Neuronal stem cell (in vitro differentiated cells): Measurements from ENCODE around the gene PRR12.

Source experiments
- DNase-seq: peaks from one replicate; pipeline ENCODE4 v3.0.0-alpha.2; 2013; ENCODE audit warnings: low spot score
- H2AFZ ChIP-seq: one replicate; pipeline ENCODE4 v1.6.1; 2013; ENCODE audit warnings: mild to moderate bottlenecking, low read length, inconsistent platforms
- H2AK5ac ChIP-seq: 2 replicates; pipeline ENCODE4 v1.6.1; 2013; ENCODE audit warnings: low read depth, mild to moderate bottlenecking, inconsistent platforms, low read length, moderate library complexity, mixed read lengths
- H2BK120ac ChIP-seq: 2 replicates; pipeline ENCODE4 v1.6.1; 2013; ENCODE audit warnings: low read depth, mild to moderate bottlenecking, inconsistent platforms, low read length, moderate library complexity, mixed read lengths
- H2BK12ac ChIP-seq: one replicate; pipeline ENCODE4 v1.6.1; 2013; ENCODE audit warnings: low read length, inconsistent platforms
- H2BK15ac ChIP-seq: 2 replicates; pipeline ENCODE4 v1.6.1; 2013; ENCODE audit warnings: mild to moderate bottlenecking, low read length, inconsistent platforms, mixed read lengths
- H2BK5ac ChIP-seq: one replicate; pipeline ENCODE4 v1.6.1; 2013; ENCODE audit warnings: inconsistent platforms, mild to moderate bottlenecking, low read length, moderate library complexity
- H3K14ac ChIP-seq: one replicate; pipeline ENCODE4 v1.6.1; 2013; ENCODE audit warnings: low read length, inconsistent platforms
- H3K18ac ChIP-seq: 2 replicates; pipeline ENCODE4 v1.6.1; 2013; ENCODE audit warnings: low read length, inconsistent platforms
- H3K23ac ChIP-seq: 2 replicates; pipeline ENCODE4 v1.6.1; 2013; ENCODE audit warnings: low read depth, mild to moderate bottlenecking, mixed read lengths, low read length, inconsistent platforms; ENCODE audit not compliant: poor library complexity
- H3K27ac ChIP-seq: replicated peaks from 3 replicates; pipeline ENCODE4 v1.5.1; 2013; ENCODE audit warnings: low read length, inconsistent platforms
- H3K27me3 ChIP-seq, 3 experiments: 2 replicates each; pipeline ENCODE4 v1.6.1; 2013; ENCODE audit warnings: low read length in 3 of 3, mild to moderate bottlenecking in 2 of 3, inconsistent platforms in 1 of 3, low read depth in 1 of 3, mixed read lengths in 1 of 3, moderate library complexity in 1 of 3; ENCODE audit not compliant: control insufficient read depth in 3 of 3, insufficient read depth in 3 of 3
- H3K36me3 ChIP-seq, 2 donors: replicated peaks in 1 of 2; 2 replicates each; pipeline ENCODE4 v1.6.1; 2013; ENCODE audit warnings: low read length in 2 of 2; ENCODE audit not compliant: control insufficient read depth in 2 of 2, insufficient read depth in 2 of 2
- H3K4ac ChIP-seq: 2 replicates; pipeline ENCODE4 v1.6.1; 2013; ENCODE audit warnings: inconsistent platforms, mild to moderate bottlenecking, low read length, moderate library complexity
- H3K4me1 ChIP-seq, 2 donors: 1 replicate in 1 of 2; 2 replicates in 1 of 2; pipeline ENCODE4 v1.6.1; 2013; ENCODE audit warnings: low read length in 2 of 2, low read depth in 1 of 2; ENCODE audit not compliant: control insufficient read depth in 2 of 2, insufficient read depth in 1 of 2
- H3K4me2 ChIP-seq: one replicate; pipeline ENCODE4 v1.6.1; 2013; ENCODE audit warnings: mild to moderate bottlenecking, low read length, inconsistent platforms; ENCODE audit not compliant: insufficient read depth, poor library complexity, severe bottlenecking
- H3K4me3 ChIP-seq, 2 donors: 2 replicates each; pipeline ENCODE4 v1.5.1; 2013; ENCODE audit warnings: low read length in 2 of 2, mild to moderate bottlenecking in 2 of 2, inconsistent platforms in 1 of 2, moderate library complexity in 1 of 2
- H3K79me1 ChIP-seq: one replicate; pipeline ENCODE4 v1.6.1; 2013; ENCODE audit warnings: low read depth, mild to moderate bottlenecking, inconsistent platforms, low read length, moderate library complexity
- H3K9ac ChIP-seq: one replicate; pipeline ENCODE4 v1.6.1; 2013; ENCODE audit warnings: mild to moderate bottlenecking, low read depth, low read length, inconsistent platforms; ENCODE audit not compliant: poor library complexity
- H3K9me3 ChIP-seq, 2 donors: replicated peaks in 1 of 2; 2 replicates each; pipeline versions ENCODE3 to v1.6.1; 2013; ENCODE audit warnings: low read length in 2 of 2, mild to moderate bottlenecking in 2 of 2, inconsistent platforms in 1 of 2, low read depth in 1 of 2, mixed read lengths in 1 of 2, moderate library complexity in 1 of 2; ENCODE audit not compliant: control insufficient read depth in 2 of 2, insufficient read depth in 1 of 2
- H4K8ac ChIP-seq: one replicate; pipeline ENCODE4 v1.6.1; 2013; ENCODE audit warnings: low read depth, mild to moderate bottlenecking, inconsistent platforms, low read length, moderate library complexity
- H4K91ac ChIP-seq: one replicate; pipeline ENCODE4 v1.6.1; 2013; ENCODE audit warnings: low read length, low read depth, mild to moderate bottlenecking, inconsistent platforms; ENCODE audit not compliant: poor library complexity
- WGBS, 2 donors: extraction: QIAGEN DNeasy Blood & Tissue Kit; methylation state at CpG; one replicate each; pipeline ENCODE4 v1.1.7; 2013; ENCODE audit warnings: missing lambda C conversion rate in 2 of 2, mixed read lengths in 1 of 2; ENCODE audit not compliant: insufficient read length in 2 of 2, insufficient replicate concordance in 1 of 2; ENCODE audit errors: extremely low coverage in 2 of 2; 5-methylcytosine and 5-hydroxymethylcytosine counted together

Gene PRR12

GRCh38 chr19:49665036-49665350 is 74.0 kb downstream of the PRR12 start:
- no CpG with 5 or more reads among the region's 7 CpGs for WGBS, 2 donors
- peak overlapping the region; percentile 85 for H2AFZ ChIP-seq
- no peak for DNase-seq
- no peak overlapping the region for H3K14ac ChIP-seq
- H4K91ac ChIP-seq, result no peak overlapping the region
- no peaks in the 10 kb centered on the region for H3K27me3 ChIP-seq
- H3K23ac ChIP-seq, result no peak overlapping the region
- H2BK5ac ChIP-seq, result no peak overlapping the region
- no peak overlapping the region for H3K27ac ChIP-seq
- no peak overlapping the region for H3K4ac ChIP-seq
- H2AK5ac ChIP-seq, result no peak overlapping the region
- H3K9ac ChIP-seq, result peak overlapping the region; percentile 98
- H3K79me1 ChIP-seq, result peaks cover 8% of the 10 kb centered on the region
- no peak overlapping the region for H4K8ac ChIP-seq
- peak overlapping the region; percentile 95 for H3K4me2 ChIP-seq
- peak overlapping the region; percentile 94 for H3K18ac ChIP-seq
- peaks cover 2 to 3% of the 10 kb centered on the region in 2 donors for H3K9me3 ChIP-seq
- peak overlapping the region; percentile 73 to 87 for H3K4me3 ChIP-seq
- no peak overlapping the region for H2BK12ac ChIP-seq
- H3K36me3 ChIP-seq, result peaks cover 34 to 56% of the 10 kb centered on the region in 2 donors
- H2BK15ac ChIP-seq, result no peak overlapping the region
- H2BK120ac ChIP-seq, result no peak overlapping the region
- peaks cover 3 to 10% of the 10 kb centered on the region in 2 donors for H3K4me1 ChIP-seq

GRCh38 chr19:49665351-49666119 is 74.6 kb downstream of the PRR12 start, which contains the start of the genes BCL2L12 and IRF3:
Gene BCL2L12 (plus strand): TSS chr19:49665933. CDS start chr19:49666693, 760 bp downstream.
Gene IRF3 (minus strand): TSS chr19:49665857. CDS start chr19:49664838, 1,019 bp downstream.
- Histone ChIP-seq H2BK5ac (no peak within 1 kb of the TSS), H3K36me3 (peaks cover 32 to 54% of the 10 kb centered on the region in 2 donors), H2BK120ac (no peak within 1 kb of the TSS), H3K79me1 (peaks cover 8% of the 10 kb centered on the region), H4K91ac (no peak within 1 kb of the TSS), H3K23ac (peak within 1 kb of the TSS; percentile 83), H2AK5ac (no peak within 1 kb of the TSS), H3K18ac (peak within 1 kb of the TSS; percentile 94), H3K27ac (peak within 1 kb of the TSS; percentile 74), H4K8ac (no peak within 1 kb of the TSS), H3K27me3 (no peaks in the 10 kb centered on the region), H2BK12ac (no peak within 1 kb of the TSS), H3K4me3 (peak within 1 kb of the TSS; percentile 73 to 87), H3K14ac (no peak within 1 kb of the TSS), H2BK15ac (no peak within 1 kb of the TSS), H3K4me1 (peaks cover 3 to 10% of the 10 kb centered on the region in 2 donors), H3K4ac (no peak within 1 kb of the TSS), H3K9me3 (no peaks in the 10 kb centered on the region), H2AFZ (peak within 1 kb of the TSS; percentile 85), H3K9ac (peak within 1 kb of the TSS; percentile 98), H3K4me2 (peak within 1 kb of the TSS; percentile 95)
- DNase-seq, result peak; percentile 94
- WGBS, 2 donors, result no CpG with 5 or more reads among the region's 50 CpGs

GRCh38 chr19:49666120-49666444 is 75.1 kb downstream of the PRR12 start:
- peak overlapping the region; percentile 37 for H3K9ac ChIP-seq
- H4K91ac ChIP-seq, result no peak overlapping the region
- H3K4ac ChIP-seq, result no peak overlapping the region
- peak overlapping the region; percentile 74 for H3K4me2 ChIP-seq
- no peak overlapping the region for H3K14ac ChIP-seq
- H3K27ac ChIP-seq, result no peak overlapping the region
- H2BK120ac ChIP-seq, result no peak overlapping the region
- peaks cover 3 to 10% of the 10 kb centered on the region in 2 donors for H3K4me1 ChIP-seq
- H3K79me1 ChIP-seq, result peaks cover 8% of the 10 kb centered on the region
- peak overlapping the region; percentile 73 to 85 for H3K4me3 ChIP-seq
- DNase-seq, result no peak
- H2AK5ac ChIP-seq, result no peak overlapping the region
- H4K8ac ChIP-seq, result no peak overlapping the region
- peak overlapping the region; percentile 68 for H3K18ac ChIP-seq
- WGBS, 2 donors, result no CpG with 5 or more reads among the region's 9 CpGs
- H2BK5ac ChIP-seq, result no peak overlapping the region
- H3K9me3 ChIP-seq, result no peaks in the 10 kb centered on the region
- no peak overlapping the region for H2BK15ac ChIP-seq
- H3K36me3 ChIP-seq, result peaks cover 29 to 53% of the 10 kb centered on the region in 2 donors
- H2BK12ac ChIP-seq, result no peak overlapping the region
- H2AFZ ChIP-seq, result peak overlapping the region; percentile 85
- no peaks in the 10 kb centered on the region for H3K27me3 ChIP-seq
- H3K23ac ChIP-seq, result no peak overlapping the region

- H3K4me3 ChIP-seq, result peak overlapping the region in 1 of 2 donors; percentile 7
- H4K8ac ChIP-seq, result no peak overlapping the region
- H3K9ac ChIP-seq, result no peak overlapping the region
- H4K91ac ChIP-seq, result no peak overlapping the region
- H2BK120ac ChIP-seq, result no peak overlapping the region
- no peaks in the 10 kb centered on the region for H3K27me3 ChIP-seq
- H3K14ac ChIP-seq, result no peak overlapping the region
- no peak for DNase-seq
- no CpG with 5 or more reads among the region's 2 CpGs for WGBS, 2 donors
- no peak overlapping the region for H3K27ac ChIP-seq
- H2AK5ac ChIP-seq, result no peak overlapping the region
- no peak overlapping the region for H3K4ac ChIP-seq
- no peak overlapping the region for H3K23ac ChIP-seq
- H3K36me3 ChIP-seq, result peaks cover 20 to 42% of the 10 kb centered on the region in 2 donors
- H3K79me1 ChIP-seq, result peaks cover 8% of the 10 kb centered on the region
- no peaks in the 10 kb centered on the region for H3K9me3 ChIP-seq
- no peak overlapping the region for H2AFZ ChIP-seq
- H2BK5ac ChIP-seq, result no peak overlapping the region
- no peak overlapping the region for H2BK12ac ChIP-seq
- H3K18ac ChIP-seq, result no peak overlapping the region
- no peak overlapping the region for H2BK15ac ChIP-seq
- H3K4me1 ChIP-seq, result peaks cover 3 to 15% of the 10 kb centered on the region in 2 donors
- no peak overlapping the region for H3K4me2 ChIP-seq
Measured at GRCh38 chr19:49667473-49667872, 76.5 kb downstream of the PRR12 start.
